GM23338 (cell line): ENCODE data around the gene INO80.

Experiments used
- CREB1 ChIP-seq: fragments of 250-450 bp; sonication (Bioruptor Pico); IDR thresholded peaks from 2 replicates; pipeline ENCODE4 v1.5.0; 2020; ENCODE audit warnings: low read depth, mild to moderate bottlenecking, moderate library complexity
- CTCF ChIP-seq, 2 experiments: fragments of 200-600 bp in 1 of 2; sonication (generic) in 1 of 2; conservative IDR thresholded peaks; 2 replicates each; pipeline versions ENCODE4 v1.5.1 to v1.6.1; 2016 to 2017; ENCODE audit warnings: antibody characterized with exemption in 2 of 2, low read depth in 2 of 2, mild to moderate bottlenecking in 2 of 2, moderate library complexity in 1 of 2
- ETS1 ChIP-seq: IDR thresholded peaks from 2 replicates; pipeline ENCODE4 v1.6.1; 2016; ENCODE audit warnings: antibody characterized with exemption
- EZH2 ChIP-seq: fragments of 200-600 bp; sonication (generic); IDR thresholded peaks from one replicate; pipeline ENCODE4 v1.8.0; 2017; ENCODE audit warnings: antibody characterized with exemption, mild to moderate bottlenecking, low read depth; ENCODE audit not compliant: unreplicated experiment
- POLR2AphosphoS5 ChIP-seq: IDR thresholded peaks from 2 replicates; pipeline ENCODE4 v1.6.1; 2016; ENCODE audit warnings: antibody characterized with exemption, low read depth
- ZNF114 ChIP-seq: fragments of 250-450 bp; sonication (Bioruptor Pico); IDR thresholded peaks from 2 replicates; pipeline ENCODE4 v1.5.0; 2020; ENCODE audit warnings: mild to moderate bottlenecking, moderate library complexity

GRCh38 chr15:40930430-40931299 is 185.4 kb downstream of the INO80 start:
- TF ChIP-seq CTCF (conservative IDR thresholded peaks at IDR 0.05; ENCODE audit: low read depth in 2 of 2) = peak; percentile 67 to 82
- TF ChIP-seq POLR2AphosphoS5 = no peak
- TF ChIP-seq EZH2 = no peak
- no peak for TF ChIP-seq ETS1
- no peak for TF ChIP-seq ZNF114 (CRISPR knock-in tag)
- TF ChIP-seq CREB1 (CRISPR knock-in tag) = no peak
